RWPE1 (cell line): ENCODE results near the gene RPL22L1.
"Not testable (repeated sequence)": the region's sequence is repeated elsewhere in the genome, so short reads cannot be mapped to it uniquely, and the experiment has no call there.

Experiments used
- CTCF ChIA-PET: fragments of 350-600 bp; sonication (Branson Sonifier 250); formaldehyde crosslinking; extraction: SDS; loops from one replicate; lab custom pipeline; 2021; lab: Yijun Ruan, JAX
- POLR2A ChIA-PET: fragments of 400-600 bp; formaldehyde crosslinking; extraction: SDS; loops from one replicate; lab custom pipeline; 2020; ENCODE audit warnings: antibody characterized with exemption; ENCODE audit not compliant: low non-redundant PET; lab: Yijun Ruan, JAX
- DNase-seq: peaks from one replicate; pipeline ENCODE4 v3.0.0; 2012; ENCODE audit warnings: low spot score
- H3K27ac ChIP-seq: fragments of 450-650 bp; 2 replicates; pipeline ENCODE4 v1.5.1; 2017
- CTCF ChIP-seq: fragments of 450-650 bp; conservative IDR thresholded peaks from 2 replicates; pipeline ENCODE4 v1.5.1; 2017; ENCODE audit warnings: low read depth, mild to moderate bottlenecking

RPL22L1 gene

GRCh38 chr3:170899455-170899854, 29.5 kb upstream of the RPL22L1 start:
- TF ChIP-seq CTCF: no peak
- ChIA-PET POLR2A (no interaction called here), CTCF (interaction anchor here (0.6 kb wide), 1 partner anchor 18 kb away, joined by 3 read pairs; no protein-coding TSS in a partner anchor)
- no peak overlapping the region for H3K27ac ChIP-seq
- no peak for DNase-seq

GRCh38 chr3:170897978-170898377, 28.0 kb upstream of the RPL22L1 start:
- ChIA-PET POLR2A (no interaction called here), CTCF (interaction anchor here (0.6 kb wide), 1 partner anchor 569 kb away, joined by 3 read pairs; no protein-coding TSS in a partner anchor)
- DNase-seq: no peak
- TF ChIP-seq CTCF: no peak
- H3K27ac ChIP-seq: no peak overlapping the region

- CTCF ChIA-PET: interaction anchor here (0.6 kb wide), 1 partner anchor 570 kb away, joined by 3 read pairs; no protein-coding TSS in a partner anchor
- DNase-seq, POLR2A ChIA-PET, H3K27ac ChIP-seq: not testable (repeated sequence)
Observed at GRCh38 chr3:170897199-170897598, 27.2 kb upstream of the RPL22L1 start.

- ChIA-PET POLR2A (no interaction called here), CTCF (no interaction called here)
- H3K27ac ChIP-seq: no peak overlapping the region
- TF ChIP-seq CTCF: no peak
- no peak for DNase-seq
Observed at GRCh38 chr3:170896781-170897180, 26.8 kb upstream of the RPL22L1 start.

- POLR2A ChIA-PET, CTCF ChIA-PET, DNase-seq, H3K27ac ChIP-seq: not testable (repeated sequence)
Observed at GRCh38 chr3:170896333-170896732, 26.3 kb upstream of the RPL22L1 start.

GRCh38 chr3:170893895-170894294, 23.9 kb upstream of the RPL22L1 start:
- DNase-seq: no peak
- no peak overlapping the region for H3K27ac ChIP-seq
- ChIA-PET POLR2A (no interaction called here), CTCF (interaction anchor here (0.6 kb wide), 2 partner anchors 407 to 481 kb away, joined by 4 to 7 read pairs; no protein-coding TSS in a partner anchor)
- TF ChIP-seq CTCF: no peak

- no peak for DNase-seq
- ChIA-PET POLR2A (interaction anchor here (0.7 kb wide), 1 partner anchor 254 kb away, joined by 3 read pairs; no protein-coding TSS in a partner anchor), CTCF (no interaction called here)
- H3K27ac ChIP-seq: no peak overlapping the region
- TF ChIP-seq CTCF: no peak
Observed at GRCh38 chr3:170889630-170890029, 19.6 kb upstream of the RPL22L1 start.

GRCh38 chr3:170889132-170889531, 19.1 kb upstream of the RPL22L1 start:
- no peak for TF ChIP-seq CTCF
- POLR2A ChIA-PET: no interaction called here
- no peak for DNase-seq
- CTCF ChIA-PET: no interaction called here
- H3K27ac ChIP-seq: no peak overlapping the region

GRCh38 chr3:170884109-170884930, 14.3 kb upstream of the RPL22L1 start:
- DNase-seq, CTCF ChIA-PET, POLR2A ChIA-PET, H3K27ac ChIP-seq: not testable (repeated sequence)

GRCh38 chr3:170878688-170879087, 8.7 kb upstream of the RPL22L1 start:
- DNase-seq, H3K27ac ChIP-seq, POLR2A ChIA-PET, CTCF ChIA-PET: not testable (repeated sequence)
